GM13977 (cell line): ENCODE measurements around the gene WAC.

Source experiments
- DNase-seq: peaks from one replicate; pipeline ENCODE4 v3.0.0; 2012; ENCODE audit warnings: low spot score
- CTCF ChIP-seq: IDR thresholded peaks from 2 replicates; pipeline ENCODE4 v1.5.1; 2012; ENCODE audit warnings: mild to moderate bottlenecking, control low read depth; ENCODE audit not compliant: insufficient read depth; ENCODE audit errors: extremely low read depth, missing control alignments
- in situ Hi-C: fragments of 300-500 bp; cut with MboI; formaldehyde crosslinking; loops from one replicate; pipeline ENCODE4 v1.12.0; 2022; ENCODE audit warnings: low sequenced_read_pairs, low pct_unique_long_range_greater_than_20kb, mixed read lengths, inconsistent platforms; ENCODE audit not compliant: unreplicated experiment

The WAC gene

DNA sequence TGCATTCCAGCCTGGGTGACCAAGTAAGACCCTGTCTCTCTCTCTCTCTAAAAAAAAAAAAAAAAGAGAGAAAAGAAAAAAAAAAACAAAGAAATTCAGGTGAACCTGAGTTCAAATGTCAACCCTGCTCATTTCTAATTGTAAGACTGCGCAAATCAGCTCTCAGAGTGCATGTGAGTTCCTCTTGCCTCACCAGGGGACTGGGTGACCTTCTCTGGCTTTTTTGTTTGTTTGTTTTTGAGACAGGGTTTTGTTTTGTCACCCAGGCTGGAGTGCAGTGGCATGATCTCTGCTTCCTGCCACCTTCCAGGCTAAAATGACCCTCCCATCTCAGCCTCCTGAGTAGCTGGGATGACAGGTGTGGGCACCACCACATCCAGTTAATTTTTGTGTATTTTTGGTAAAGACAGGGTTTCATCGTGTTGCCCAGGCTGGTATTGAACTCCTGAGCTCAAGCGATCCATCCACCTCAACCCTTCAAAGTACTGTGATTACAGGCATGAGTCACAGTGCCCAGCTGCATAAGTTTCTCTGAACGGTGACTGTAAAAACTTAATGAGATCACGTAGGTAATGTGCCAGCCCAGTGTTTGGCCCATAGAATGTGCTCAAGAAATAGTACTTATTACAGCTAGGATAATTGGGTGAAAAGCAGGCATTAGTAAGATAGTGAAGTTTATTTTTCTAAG, 99.1 kb downstream of the WAC start:
- no peak for TF ChIP-seq CTCF
- in situ Hi-C loops, result no loop called here
- DNase-seq, result no peak

- DNase-seq, result no peak
- in situ Hi-C loops, result no loop called here
- TF ChIP-seq CTCF, result no peak
Observed at GRCh38 chr10:28632584-28632945, 99.6 kb downstream of the WAC start.

DNA sequence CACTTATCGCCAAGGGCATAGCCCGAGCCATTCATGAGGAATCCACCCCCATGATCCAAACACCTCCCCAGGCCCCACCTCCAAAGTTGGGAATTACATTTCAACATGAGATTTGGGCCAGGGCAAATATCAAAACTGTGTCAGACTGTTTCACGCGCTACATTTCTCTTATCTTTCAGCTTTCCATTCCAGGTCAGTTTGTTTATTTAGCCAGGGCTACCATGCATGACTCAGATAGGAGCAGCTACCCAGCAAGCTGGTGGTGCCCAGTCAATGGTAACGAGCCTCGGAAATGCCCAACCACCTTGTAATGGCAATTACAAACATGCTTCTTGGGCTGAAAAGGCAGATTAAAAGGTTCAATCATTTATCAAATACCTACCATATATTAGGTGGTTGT, 100.8 kb downstream of the WAC start:
- in situ Hi-C loops, result no loop called here
- DNase-seq, result no peak
- no peak for TF ChIP-seq CTCF

DNA sequence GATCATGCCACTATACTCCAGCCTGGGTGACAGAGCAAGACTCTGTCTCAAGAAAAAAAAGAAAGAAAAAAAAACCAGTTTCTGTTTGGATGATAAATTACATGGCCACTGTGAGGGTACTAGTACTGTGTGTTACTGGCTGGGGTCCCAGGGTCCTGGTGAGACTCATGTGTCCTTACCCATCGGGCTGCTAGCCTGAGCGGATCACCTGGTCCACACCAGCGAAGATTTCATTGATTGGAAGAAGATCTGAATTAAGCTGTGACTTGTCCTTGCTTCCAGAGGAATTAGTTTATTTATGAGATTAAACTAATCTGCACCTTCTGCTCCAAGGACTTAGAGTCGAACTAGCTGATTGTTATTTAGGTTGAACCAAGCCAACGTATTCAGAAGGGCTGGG, 104.4 kb downstream of the WAC start:
- DNase-seq, result no peak
- in situ Hi-C loops, result no loop called here
- TF ChIP-seq CTCF, result no peak

DNA sequence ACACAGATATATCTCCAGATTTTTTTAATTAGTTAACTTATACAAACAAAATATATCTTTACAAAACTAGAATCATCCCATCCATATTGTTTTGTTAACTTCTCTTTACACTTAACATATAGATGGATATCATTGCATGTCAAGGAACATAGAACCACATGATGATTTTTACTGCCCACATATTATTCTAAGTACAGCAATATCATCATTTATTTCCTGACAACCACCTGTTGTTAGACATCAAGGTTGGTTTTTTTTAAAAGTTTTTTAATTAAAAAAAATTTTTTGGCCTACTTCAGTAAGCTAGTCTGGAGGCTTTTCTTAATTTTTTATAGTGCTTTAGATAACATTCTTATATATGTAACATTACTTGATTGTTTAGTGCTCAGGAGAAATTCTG, 105.5 kb downstream of the WAC start:
- no peak for TF ChIP-seq CTCF
- no peak for DNase-seq
- in situ Hi-C loops, result no loop called here

DNA sequence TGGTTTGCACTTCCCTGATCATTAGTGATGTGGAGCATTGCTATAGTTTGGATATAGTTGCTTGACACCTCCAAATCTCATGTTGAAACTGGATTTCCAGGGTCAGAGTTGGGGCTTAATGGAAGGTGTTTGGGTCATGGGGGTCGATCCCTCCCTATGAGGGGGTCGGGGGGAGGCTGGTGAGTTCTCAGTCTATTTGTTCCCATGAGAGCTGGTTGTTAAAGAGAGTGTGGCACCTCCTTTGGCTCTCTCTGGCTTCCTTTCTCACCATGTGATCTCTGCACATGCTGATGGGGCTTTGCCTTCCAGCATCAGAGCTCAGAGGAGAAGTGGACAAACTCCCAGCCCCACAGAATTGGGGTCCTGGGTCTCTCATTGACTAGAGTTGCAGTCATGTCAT, 107.6 kb downstream of the WAC start:
- DNase-seq, result no peak
- in situ Hi-C loops, result no loop called here
- no peak for TF ChIP-seq CTCF

DNA sequence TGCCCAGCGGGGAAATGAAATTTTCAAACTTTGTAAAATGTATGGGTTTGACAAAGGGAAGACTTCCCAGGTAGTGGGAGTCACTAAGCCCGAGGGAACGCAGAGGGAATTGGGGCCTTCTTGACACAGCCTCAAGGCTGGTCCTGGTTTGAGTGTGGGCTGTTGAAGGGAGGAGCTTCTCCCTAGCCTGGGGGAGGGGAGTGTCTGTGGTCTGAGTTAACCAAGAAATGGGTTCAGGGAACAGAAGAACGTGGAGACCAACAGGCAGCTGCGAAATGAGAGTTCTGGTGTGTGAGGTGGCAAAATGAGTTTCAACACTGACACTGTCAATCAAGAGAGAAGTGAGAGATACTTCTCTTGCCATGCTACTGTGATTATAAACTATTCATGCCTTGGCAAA, 111.7 kb downstream of the WAC start:
- TF ChIP-seq CTCF, result no peak
- in situ Hi-C loops, result no loop called here
- DNase-seq, result no peak
